PC-9 (cell line): Measurements from ENCODE around the gene PPM1E.

Source experiments
- CTCF ChIP-seq: fragments of 200-600 bp; sonication (generic); conservative IDR thresholded peaks from 2 replicates; pipeline ENCODE4 v1.6.1; 2017; ENCODE audit warnings: mixed run types, antibody characterized with exemption, mild to moderate bottlenecking, moderate library complexity
- EZH2 ChIP-seq: fragments of 200-600 bp; sonication (generic); IDR thresholded peaks from 2 replicates; pipeline ENCODE4 v1.8.0; 2017; ENCODE audit warnings: antibody characterized with exemption, low read depth

DNA sequence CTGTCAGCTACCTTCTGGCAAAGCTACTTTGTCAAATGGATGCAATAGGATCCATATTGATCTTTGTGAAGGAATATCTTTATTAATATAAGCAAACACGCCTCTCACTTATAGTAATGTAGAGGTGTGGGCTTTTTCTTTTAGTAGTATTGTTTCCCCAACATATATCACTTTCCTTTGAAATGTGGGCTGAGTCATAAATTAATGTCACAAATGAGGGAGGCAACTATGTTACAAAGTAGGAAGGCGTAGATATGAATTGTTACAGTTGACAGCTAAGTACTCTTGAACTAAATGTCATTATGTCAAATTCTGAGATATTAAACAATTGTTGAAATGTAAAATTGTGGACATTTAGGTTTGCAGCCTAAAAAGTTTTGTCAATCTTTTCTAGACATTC lies 2.6 kb upstream of the PPM1E start:
- TF ChIP-seq EZH2 (no peak), CTCF (no peak)
